ENCODE results near the gene EXOSC1. TPM values are rescaled to one million over a fixed set of nuclear protein-coding genes. Genes with fewer than 3 reads are reported as not detected.

The EXOSC1 gene
- total and polyA plus RNA-seq, 2 of the 13 experiments (the other 11 are each of a cell fraction or from before 2014, with no cell fraction given) = 36.3 to 39.9 TPM

DNA sequence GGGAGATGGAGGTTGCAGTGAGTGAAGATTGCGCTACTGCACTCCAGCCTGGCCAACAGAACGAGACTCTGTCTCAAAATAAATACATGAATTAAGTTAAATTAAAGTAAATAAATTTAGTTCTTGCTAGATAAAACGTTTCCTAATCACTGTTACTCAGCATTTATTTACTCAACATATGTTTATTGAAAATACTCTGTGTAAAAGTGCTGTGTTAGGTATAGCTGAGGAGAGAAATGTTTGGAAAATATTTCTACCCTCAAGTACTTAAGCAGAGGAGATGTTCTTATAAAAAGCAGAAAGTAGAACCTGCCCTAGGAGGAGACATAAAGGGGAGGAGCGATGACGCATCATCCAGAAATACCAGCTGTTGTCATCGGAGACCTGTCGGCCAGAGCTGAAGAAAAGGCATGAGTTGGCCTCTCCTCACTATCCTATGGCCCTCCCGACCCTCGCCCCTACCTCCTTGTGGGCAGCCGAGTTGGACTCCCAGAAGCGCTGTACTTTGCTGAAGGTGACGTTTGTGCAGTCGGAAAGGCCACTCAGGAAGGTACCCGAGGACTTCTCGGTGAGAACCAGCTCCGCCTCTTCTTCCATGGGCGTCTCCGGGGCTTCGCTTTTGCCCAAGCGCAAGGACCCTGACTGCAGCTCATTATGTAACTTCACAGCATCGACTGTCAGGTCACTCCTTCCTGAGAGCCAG lies 45.8 kb downstream of the EXOSC1 start:
- in situ Hi-C loops (cut with HindIII; ENCODE audit: extremely low pct_ligation_motif_present, low pct_unique_long_range_greater_than_20kb) = no loop called here
- peak overlapping the region; percentile 82 for H2AFZ ChIP-seq (ENCODE audit: low read length)
- 21% methylated on average over 12 of the region's 21 CpGs for WGBS (ENCODE audit: low lambda C conversion rate)
- TF ChIP-seq ZNF605 (CRISPR knock-in tag; IDR thresholded peaks at IDR 0.05) (0 out of 2 replicates have a peak, but pooled peaks have one; percentile 1), YY1 (IDR thresholded peaks at IDR 0.05; ENCODE audit: insufficient read depth, insufficient replicate concordance, low read depth, low read length) (peak; percentile 16), FOSL2 (CRISPR knock-in tag; IDR thresholded peaks at IDR 0.05) (peak; percentile 66), ZNF430 (CRISPR knock-in tag; IDR thresholded peaks at IDR 0.05) (0 out of 2 replicates have a peak, but pooled peaks have one; percentile 23), ATF7 (IDR thresholded peaks at IDR 0.05) (0 out of 2 replicates have a peak, but pooled peaks have one; percentile 18), ATF7 (CRISPR knock-in tag; IDR thresholded peaks at IDR 0.05) (no peak), NCOA1 (CRISPR knock-in tag; IDR thresholded peaks at IDR 0.05) (peak; percentile 5; the same call in 1 of the 2 replicates), ZNF761 (CRISPR knock-in tag; conservative IDR thresholded peaks at IDR 0.05) (no peak), EED (CRISPR knock-in tag; IDR thresholded peaks at IDR 0.05) (peak; percentile 55; the same call in 1 of the 2 replicates), MAFK (conservative IDR thresholded peaks at IDR 0.05 in 1 of 2, IDR thresholded peaks at IDR 0.05 in 1 of 2; ENCODE audit: low read length in 2 of 2) (no peak; a peak in 1 of 4 replicates), MEF2D (CRISPR knock-in tag; IDR thresholded peaks at IDR 0.05) (peak; percentile 61), ZNF724P (CRISPR knock-in tag; IDR thresholded peaks at IDR 0.05; ENCODE audit: borderline replicate concordance) (0 out of 2 replicates have a peak, but pooled peaks have one; percentile 39), MED1 (CRISPR knock-in tag; IDR thresholded peaks at IDR 0.05) (peak; percentile 50; the same call in 1 of the 2 replicates), POLR2A (IDR thresholded peaks at IDR 0.05; ENCODE audit: insufficient read depth in 1 of 2, low read depth in 2 of 2, low read length in 2 of 2) (peak; percentile 22 to 50; a peak in 1 of 4 replicates), FOXK1 (CRISPR knock-in tag; IDR thresholded peaks at IDR 0.05; ENCODE audit: borderline replicate concordance, low read depth) (no peak), CREB1 (IDR thresholded peaks at IDR 0.05) (peak; percentile 70; the same call in 1 of the 2 replicates), CREB1 (CRISPR knock-in tag; IDR thresholded peaks at IDR 0.05) (0 out of 2 replicates have a peak, but pooled peaks have one; percentile 12), ZNF343 (CRISPR knock-in tag; IDR thresholded peaks at IDR 0.05) (no peak), MXI1 (IDR thresholded peaks at IDR 0.05; ENCODE audit: borderline replicate concordance, low read depth, low read length) (peak; percentile 63; the same call in 1 of the 3 replicates)
- TF ChIP-seq, protein P1, sequence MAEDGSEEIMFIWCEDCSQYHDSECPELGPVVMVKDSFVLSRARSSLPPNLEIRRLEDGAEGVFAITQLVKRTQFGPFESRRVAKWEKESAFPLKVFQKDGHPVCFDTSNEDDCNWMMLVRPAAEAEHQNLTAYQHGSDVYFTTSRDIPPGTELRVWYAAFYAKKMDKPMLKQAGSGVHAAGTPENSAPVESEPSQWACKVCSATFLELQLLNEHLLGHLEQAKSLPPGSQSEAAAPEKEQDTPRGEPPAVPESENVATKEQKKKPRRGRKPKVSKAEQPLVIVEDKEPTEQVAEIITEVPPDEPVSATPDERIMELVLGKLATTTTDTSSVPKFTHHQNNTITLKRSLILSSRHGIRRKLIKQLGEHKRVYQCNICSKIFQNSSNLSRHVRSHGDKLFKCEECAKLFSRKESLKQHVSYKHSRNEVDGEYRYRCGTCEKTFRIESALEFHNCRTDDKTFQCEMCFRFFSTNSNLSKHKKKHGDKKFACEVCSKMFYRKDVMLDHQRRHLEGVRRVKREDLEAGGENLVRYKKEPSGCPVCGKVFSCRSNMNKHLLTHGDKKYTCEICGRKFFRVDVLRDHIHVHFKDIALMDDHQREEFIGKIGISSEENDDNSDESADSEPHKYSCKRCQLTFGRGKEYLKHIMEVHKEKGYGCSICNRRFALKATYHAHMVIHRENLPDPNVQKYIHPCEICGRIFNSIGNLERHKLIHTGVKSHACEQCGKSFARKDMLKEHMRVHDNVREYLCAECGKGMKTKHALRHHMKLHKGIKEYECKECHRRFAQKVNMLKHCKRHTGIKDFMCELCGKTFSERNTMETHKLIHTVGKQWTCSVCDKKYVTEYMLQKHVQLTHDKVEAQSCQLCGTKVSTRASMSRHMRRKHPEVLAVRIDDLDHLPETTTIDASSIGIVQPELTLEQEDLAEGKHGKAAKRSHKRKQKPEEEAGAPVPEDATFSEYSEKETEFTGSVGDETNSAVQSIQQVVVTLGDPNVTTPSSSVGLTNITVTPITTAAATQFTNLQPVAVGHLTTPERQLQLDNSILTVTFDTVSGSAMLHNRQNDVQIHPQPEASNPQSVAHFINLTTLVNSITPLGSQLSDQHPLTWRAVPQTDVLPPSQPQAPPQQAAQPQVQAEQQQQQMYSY (CRISPR knock-in tag; IDR thresholded peaks at IDR 0.05) = peak; percentile 96
- TF ChIP-seq, protein P2, sequence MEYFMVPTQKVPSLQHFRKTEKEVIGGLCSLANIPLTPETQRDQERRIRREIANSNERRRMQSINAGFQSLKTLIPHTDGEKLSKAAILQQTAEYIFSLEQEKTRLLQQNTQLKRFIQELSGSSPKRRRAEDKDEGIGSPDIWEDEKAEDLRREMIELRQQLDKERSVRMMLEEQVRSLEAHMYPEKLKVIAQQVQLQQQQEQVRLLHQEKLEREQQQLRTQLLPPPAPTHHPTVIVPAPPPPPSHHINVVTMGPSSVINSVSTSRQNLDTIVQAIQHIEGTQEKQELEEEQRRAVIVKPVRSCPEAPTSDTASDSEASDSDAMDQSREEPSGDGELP (IDR thresholded peaks at IDR 0.05; ENCODE audit: borderline replicate concordance, low read depth) = peak; percentile 68; the same call in 1 of the 2 replicates

More for the DNA sequence above, 45.8 kb downstream of the EXOSC1 start:
- Histone ChIP-seq H3K4me2 (ENCODE audit: low read depth, low read length) (peak overlapping the region; percentile 88), H3K9me3 (ENCODE audit: low read length) (no peaks in the 10 kb centered on the region), H3K36me3 (replicated peaks in 1 of 2; ENCODE audit: control insufficient read depth in 1 of 2, insufficient read depth in 2 of 2, low read length in 2 of 2) (peaks cover 2 to 19% of the 10 kb centered on the region in 2 experiments; a peak in 4 of 5 replicates), H3K27ac (ENCODE audit: extremely low read length, insufficient read depth, low read length) (peak overlapping the region; percentile 83), H3K27me3 (ENCODE audit: control insufficient read depth in 1 of 2, insufficient read depth in 2 of 2, low read length in 2 of 2) (no peaks in the 10 kb centered on the region; a peak in 1 of 5 replicates), H3K9ac (ENCODE audit: insufficient read depth, low read depth, low read length) (peak overlapping the region; percentile 85), H3K79me2 (ENCODE audit: insufficient read depth, low read length) (peaks cover 12% of the 10 kb centered on the region), H3K4me1 (ENCODE audit: insufficient read depth, low read length) (peaks cover 13% of the 10 kb centered on the region; the same call in 1 of the 2 replicates), H3K4me3 (replicated peaks in 1 of 3; ENCODE audit: insufficient read depth in 1 of 3, low read depth in 2 of 3, low read length in 3 of 3) (peak overlapping the region; percentile 72 to 92 (median 87)), H4K20me1 (ENCODE audit: insufficient read depth, low read length) (no peaks in the 10 kb centered on the region)
- POLR2A ChIA-PET = interaction anchor here (1.0 to 2.2 kb wide), 7 partner anchors 9 to 72 kb away, joined by 3 to 11 read pairs (median 6); no protein-coding TSS in a partner anchor
- BruUV-seq (replicated peaks) = no TSS peak
- FAIRE-seq = no peak
- intact Hi-C loops (cut with micrococcal nuclease; ENCODE audit: unreplicated experiment) = loop anchor here (5.0 kb wide), 1 partner anchor 108 kb away; the partner anchor contains the start of gene ARHGAP19
- ATAC-seq = peak; percentile 63
- peak; percentile 56 for DNase-seq (ENCODE audit: low spot score)
- CTCF ChIA-PET (ENCODE audit: low intra/inter-chr PET ratio, low total read pairs) = no interaction called here

All from HepG2 (cell line).